ENCODE results near the gene ADRM1. TPM values are rescaled to one million over a fixed set of nuclear protein-coding genes. Genes with fewer than 3 reads are reported as not detected.

The ADRM1 gene
- total RNA-seq, 2 experiments from 2014 or later = 40.8 to 44.3 TPM

DNA sequence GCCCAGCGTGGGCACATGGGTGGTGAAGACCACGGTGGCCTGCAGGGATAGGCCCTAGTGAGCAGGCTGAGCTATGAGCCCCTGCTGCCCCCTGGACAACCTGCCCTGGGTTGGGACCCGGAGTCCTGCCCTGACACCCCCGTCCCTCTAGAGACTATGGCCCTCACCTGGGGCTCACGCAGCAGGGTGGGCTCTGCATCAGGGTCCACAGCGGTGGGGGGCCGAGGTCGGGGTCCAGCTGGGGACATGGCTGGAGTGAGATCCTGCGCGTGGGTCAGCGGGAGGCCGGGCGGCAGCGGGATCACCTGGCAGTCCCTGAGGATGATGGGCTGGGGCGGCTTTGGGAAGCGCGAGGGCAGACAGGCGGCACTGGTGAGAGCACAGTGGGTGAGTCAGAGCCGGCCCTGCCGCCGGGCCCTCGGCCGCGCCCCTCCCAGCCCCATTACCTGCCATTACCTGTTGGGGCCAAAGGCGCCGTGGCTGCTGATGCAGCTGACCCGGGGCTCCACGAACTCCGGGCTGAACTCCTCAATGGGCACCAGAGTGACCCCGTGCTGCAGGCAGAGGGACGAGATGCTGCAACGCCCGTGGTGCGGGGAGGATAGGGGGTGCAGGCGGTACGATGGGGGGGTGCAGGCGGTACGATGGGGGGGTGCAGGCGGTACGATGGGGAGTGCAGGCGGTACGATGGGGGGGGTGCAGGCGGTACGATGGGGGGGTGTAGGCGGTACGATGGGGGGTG, 27.9 kb downstream of the ADRM1 start:
- no peaks in the 10 kb centered on the region for H3K36me3 ChIP-seq (ENCODE audit: insufficient read depth, low read length)
- Mint-ChIP-seq H3K4me3 (no peak overlapping the region), H3K9me3 (no peaks in the 10 kb centered on the region), H3K27ac (no peak overlapping the region), H3K4me1 (ENCODE audit: low read depth) (no peaks in the 10 kb centered on the region), H3K27me3 (peaks cover 3% of the 10 kb centered on the region), H3K36me3 (ENCODE audit: low read depth) (no peaks in the 10 kb centered on the region)
- no peak overlapping the region for H3K27ac ChIP-seq (ENCODE audit: low read depth in 1 of 2, low read length in 2 of 2)
- POLR2A ChIA-PET = no interaction called here
- DNase-seq (no peak), ATAC-seq (ENCODE audit: poor library complexity) (no peak)
- CTCF ChIA-PET = no interaction called here
- H3K27me3 ChIP-seq (ENCODE audit: control insufficient read depth in 1 of 2, insufficient read depth in 2 of 2, low read length in 2 of 2) = no peaks in the 10 kb centered on the region
- H3K4me3 ChIP-seq (ENCODE audit: low read length) = no peak overlapping the region
- no peaks in the 10 kb centered on the region for H3K4me1 ChIP-seq (ENCODE audit: insufficient read depth, low read length)
- intact Hi-C loops (cut with DNase I, micrococcal nuclease) = no loop called here
- no peak for TF ChIP-seq CTCF (IDR thresholded peaks at IDR 0.05)
- peaks cover 0 to 4% of the 10 kb centered on the region in 2 experiments for H3K9me3 ChIP-seq (ENCODE audit: control insufficient read depth in 1 of 2, insufficient read depth in 1 of 2, low read length in 2 of 2)

DNA sequence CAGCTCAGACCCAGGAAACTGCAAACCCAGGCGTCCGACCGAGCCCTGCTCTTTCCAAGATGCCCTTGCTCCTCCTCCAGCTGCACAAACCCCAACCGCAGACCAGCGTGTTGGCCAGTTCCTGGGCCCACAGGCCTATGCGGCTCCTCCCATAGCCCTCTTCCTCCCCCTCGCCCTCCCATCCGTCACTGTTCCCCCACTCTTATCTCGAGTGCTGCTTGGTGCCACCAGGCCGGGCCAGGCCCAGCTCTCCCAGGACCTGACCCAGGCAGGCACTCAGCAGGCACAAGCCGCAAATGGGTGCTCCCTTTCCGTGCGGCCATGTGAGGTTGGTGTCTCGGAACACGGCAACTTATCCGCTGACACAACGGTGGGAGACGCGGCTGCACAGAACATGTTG, 28.6 kb downstream of the ADRM1 start:
- no peaks in the 10 kb centered on the region for H3K36me3 Mint-ChIP-seq (ENCODE audit: low read depth)
- no peaks in the 10 kb centered on the region for H3K9me3 Mint-ChIP-seq
- peaks cover 9% of the 10 kb centered on the region for H3K27me3 Mint-ChIP-seq
- Histone ChIP-seq H3K9me3 (ENCODE audit: control insufficient read depth in 1 of 2, insufficient read depth in 1 of 2, low read length in 2 of 2) (peaks cover 0 to 4% of the 10 kb centered on the region in 2 experiments), H3K27ac (ENCODE audit: low read depth in 1 of 2, low read length in 2 of 2) (no peak overlapping the region), H3K27me3 (ENCODE audit: control insufficient read depth in 1 of 2, insufficient read depth in 2 of 2, low read length in 2 of 2) (peaks cover 0 to 2% of the 10 kb centered on the region in 2 experiments), H3K4me1 (ENCODE audit: insufficient read depth, low read length) (no peaks in the 10 kb centered on the region), H3K36me3 (ENCODE audit: insufficient read depth, low read length) (no peaks in the 10 kb centered on the region), H3K4me3 (ENCODE audit: low read length) (no peak overlapping the region)
- CTCF ChIA-PET = no interaction called here
- H3K4me1 Mint-ChIP-seq (ENCODE audit: low read depth) = no peaks in the 10 kb centered on the region
- no peak overlapping the region for H3K27ac Mint-ChIP-seq
- DNase-seq (no peak), ATAC-seq (ENCODE audit: poor library complexity) (no peak)
- no peak for TF ChIP-seq CTCF (IDR thresholded peaks at IDR 0.05)
- intact Hi-C loops (cut with DNase I, micrococcal nuclease) = no loop called here
- POLR2A ChIA-PET = no interaction called here
- no peak overlapping the region for H3K4me3 Mint-ChIP-seq

DNA sequence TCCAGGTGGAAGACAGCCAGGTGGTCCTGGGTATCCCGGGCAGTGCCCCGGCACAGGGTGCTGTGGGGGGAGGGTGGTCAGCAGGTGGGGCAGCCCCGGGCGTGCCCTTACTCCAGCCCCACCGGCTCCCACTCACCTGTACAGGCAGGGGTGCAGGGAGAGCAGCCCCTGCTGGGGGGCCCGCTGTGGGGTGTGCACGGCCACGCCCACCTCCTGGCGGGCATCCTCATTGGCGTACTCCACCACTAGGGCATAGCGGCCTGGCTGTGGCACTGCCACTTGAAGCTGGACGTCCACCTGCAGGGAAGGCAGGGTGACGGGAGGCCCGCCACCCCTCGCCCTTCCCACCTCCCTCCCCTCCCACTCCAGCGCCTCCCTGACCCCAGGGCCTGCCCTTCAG, 29.6 kb downstream of the ADRM1 start:
- peaks cover 14% of the 10 kb centered on the region for H3K27me3 Mint-ChIP-seq
- CTCF ChIA-PET = no interaction called here
- intact Hi-C loops (cut with DNase I, micrococcal nuclease) = no loop called here

More for the DNA sequence above, 29.6 kb downstream of the ADRM1 start:
- Mint-ChIP-seq H3K4me3 (no peak overlapping the region), H3K27ac (no peak overlapping the region), H3K36me3 (ENCODE audit: low read depth) (no peaks in the 10 kb centered on the region), H3K9me3 (no peaks in the 10 kb centered on the region), H3K4me1 (ENCODE audit: low read depth) (no peaks in the 10 kb centered on the region)
- Histone ChIP-seq H3K27ac (ENCODE audit: low read depth in 1 of 2, low read length in 2 of 2) (no peak overlapping the region), H3K4me1 (ENCODE audit: insufficient read depth, low read length) (no peaks in the 10 kb centered on the region), H3K9me3 (ENCODE audit: control insufficient read depth in 1 of 2, insufficient read depth in 1 of 2, low read length in 2 of 2) (peaks cover 0 to 15% of the 10 kb centered on the region in 2 experiments), H3K36me3 (ENCODE audit: insufficient read depth, low read length) (no peaks in the 10 kb centered on the region), H3K4me3 (ENCODE audit: low read length) (no peak overlapping the region), H3K27me3 (ENCODE audit: control insufficient read depth in 1 of 2, insufficient read depth in 2 of 2, low read length in 2 of 2) (peaks cover 0 to 2% of the 10 kb centered on the region in 2 experiments)
- POLR2A ChIA-PET = no interaction called here
- no peak for ATAC-seq (ENCODE audit: poor library complexity)
- DNase-seq = no peak
- TF ChIP-seq CTCF (IDR thresholded peaks at IDR 0.05) = no peak

All from CD4-positive, alpha-beta T cell (primary cell).